HepG2 (cell line): Measurements from ENCODE around the gene TRMT5. TPM values are rescaled to one million over a fixed set of nuclear protein-coding genes. Genes with fewer than 3 reads are reported as not detected.

ENCODE experiments used
- ARID2 ChIP-seq: sonication (generic); formaldehyde crosslinking; IDR thresholded peaks from 2 replicates; pipeline ENCODE4 v1.8.1; 2022; ENCODE audit warnings: mild to moderate bottlenecking, missing genetic modification reagents, borderline replicate concordance
- ATF1 ChIP-seq: IDR thresholded peaks from 2 replicates; pipeline ENCODE4 v1.6.1; 2016; ENCODE audit warnings: mild to moderate bottlenecking, control low read depth
- CAMTA2 ChIP-seq: sonication (generic); formaldehyde crosslinking; IDR thresholded peaks from 2 replicates; pipeline ENCODE4 v1.4.0; 2020; ENCODE audit warnings: mild to moderate bottlenecking, missing genetic modification reagents, borderline replicate concordance
- HDAC6 ChIP-seq: fragments of 200-600 bp; sonication (generic); IDR thresholded peaks from 2 replicates; pipeline ENCODE4 v1.7.0; 2017; ENCODE audit warnings: mild to moderate bottlenecking, antibody characterized with exemption, low read length, low read depth
- NFKB2 ChIP-seq: sonication (generic); formaldehyde crosslinking; IDR thresholded peaks from 2 replicates; pipeline ENCODE4 v1.4.0; 2020; ENCODE audit warnings: missing genetic modification reagents, borderline replicate concordance
- PHF21A ChIP-seq: sonication (generic); formaldehyde crosslinking; IDR thresholded peaks from 2 replicates; pipeline ENCODE4 v1.5.0; 2020; ENCODE audit warnings: mild to moderate bottlenecking, missing genetic modification reagents
- SP1 ChIP-seq, 2 experiments: fragments of 450-650 bp in 1 of 2; sonication (generic) in 1 of 2; formaldehyde crosslinking in 1 of 2; IDR thresholded peaks; 2 replicates each; pipeline versions ENCODE4 v1.4.0 to v1.6.1; 2016 to 2020; ENCODE audit warnings: missing genetic modification reagents in 1 of 2
- ZNF292 ChIP-seq: sonication (generic); formaldehyde crosslinking; IDR thresholded peaks from 2 replicates; pipeline ENCODE4 v1.8.1; 2022; ENCODE audit warnings: mild to moderate bottlenecking, low read depth, missing genetic modification reagents, borderline replicate concordance
- ZNF567 ChIP-seq: sonication (generic); formaldehyde crosslinking; IDR thresholded peaks from 2 replicates; pipeline ENCODE4 v1.8.1; 2023; ENCODE audit warnings: mild to moderate bottlenecking, missing genetic modification reagents, borderline replicate concordance
- ZSCAN30 ChIP-seq: sonication (generic); formaldehyde crosslinking; IDR thresholded peaks from 2 replicates; pipeline ENCODE4 v1.5.0; 2020; ENCODE audit warnings: mild to moderate bottlenecking, missing genetic modification reagents
- polyA plus RNA-seq, 8 experiments: library from polyadenylated mRNA; depleted of rRNA in 3 of 8; stranded (reverse) in 7 of 8; unstranded in 1 of 8; fragments of >200 nt; fragmentation: Illumina TruSeq in 4 of 8; extraction: Trizol in 4 of 8; gene quantifications; 2 replicates each; pipeline versions ENCODE4 v1.2.1 to v1.2.3, GENCODE V29; 2011 to 2016; ENCODE audit warnings: low read depth in 4 of 8, missing spikeins in 1 of 8, mixed read lengths in 1 of 8; ENCODE audit not compliant: insufficient read depth in 1 of 8
- total RNA-seq, 5 experiments: library from RNA; depleted of rRNA; stranded (reverse); fragments of >200 nt; fragmentation: Illumina TruSeq; extraction: Trizol; gene quantifications; 2 replicates each; pipeline ENCODE4 v1.2.3, GENCODE V29; 2016; ENCODE audit warnings: low read depth in 1 of 5
- TF ChIP-seq, protein P1 (sequence below): sonication (generic); formaldehyde crosslinking; IDR thresholded peaks from 2 replicates; pipeline ENCODE4 v1.4.0; 2020; ENCODE audit warnings: missing genetic modification reagents; ENCODE audit errors: not compliant biosample characterization
- TF ChIP-seq, protein P2 (sequence below): sonication (generic); formaldehyde crosslinking; IDR thresholded peaks from 2 replicates; pipeline ENCODE4 v1.4.0; 2020; ENCODE audit warnings: missing genetic modification reagents
- TF ChIP-seq, protein P3 (sequence below): IDR thresholded peaks from 2 replicates; pipeline ENCODE4 v1.6.1; 2018; ENCODE audit warnings: missing genetic modification reagents, mild to moderate bottlenecking, missing compliant biosample characterization
- TF ChIP-seq, protein P4 (sequence below): sonication (generic); formaldehyde crosslinking; IDR thresholded peaks from 2 replicates; pipeline ENCODE4 v1.5.1; 2020; ENCODE audit warnings: mild to moderate bottlenecking, missing genetic modification reagents, borderline replicate concordance
- TF ChIP-seq, protein P5 (sequence below): IDR thresholded peaks from 2 replicates; pipeline ENCODE4 v1.6.1; 2016; ENCODE audit warnings: low read depth
- TF ChIP-seq, protein P6 (sequence below): IDR thresholded peaks from 2 replicates; pipeline ENCODE4 v1.6.1; 2016; ENCODE audit warnings: mild to moderate bottlenecking, missing biosample characterization, missing genetic modification reagents

TRMT5 gene
- total and polyA plus RNA-seq, 2 of the 13 experiments (the other 11 are each of a cell fraction or from before 2014, with no cell fraction given) = 3.6 to 16.0 TPM

GRCh38 chr14:60980811-60981632, at the start of gene TRMT5, which contains the start of gene SLC38A6 (continued):
- TF ChIP-seq, protein P1, sequence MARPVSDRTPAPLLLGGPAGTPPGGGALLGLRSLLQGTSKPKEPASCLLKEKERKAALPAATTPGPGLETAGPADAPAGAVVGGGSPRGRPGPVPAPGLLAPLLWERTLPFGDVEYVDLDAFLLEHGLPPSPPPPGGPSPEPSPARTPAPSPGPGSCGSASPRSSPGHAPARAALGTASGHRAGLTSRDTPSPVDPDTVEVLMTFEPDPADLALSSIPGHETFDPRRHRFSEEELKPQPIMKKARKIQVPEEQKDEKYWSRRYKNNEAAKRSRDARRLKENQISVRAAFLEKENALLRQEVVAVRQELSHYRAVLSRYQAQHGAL = no peak
- TF ChIP-seq ARID2 (CRISPR knock-in tag) = no peak
- TF ChIP-seq, protein P2, sequence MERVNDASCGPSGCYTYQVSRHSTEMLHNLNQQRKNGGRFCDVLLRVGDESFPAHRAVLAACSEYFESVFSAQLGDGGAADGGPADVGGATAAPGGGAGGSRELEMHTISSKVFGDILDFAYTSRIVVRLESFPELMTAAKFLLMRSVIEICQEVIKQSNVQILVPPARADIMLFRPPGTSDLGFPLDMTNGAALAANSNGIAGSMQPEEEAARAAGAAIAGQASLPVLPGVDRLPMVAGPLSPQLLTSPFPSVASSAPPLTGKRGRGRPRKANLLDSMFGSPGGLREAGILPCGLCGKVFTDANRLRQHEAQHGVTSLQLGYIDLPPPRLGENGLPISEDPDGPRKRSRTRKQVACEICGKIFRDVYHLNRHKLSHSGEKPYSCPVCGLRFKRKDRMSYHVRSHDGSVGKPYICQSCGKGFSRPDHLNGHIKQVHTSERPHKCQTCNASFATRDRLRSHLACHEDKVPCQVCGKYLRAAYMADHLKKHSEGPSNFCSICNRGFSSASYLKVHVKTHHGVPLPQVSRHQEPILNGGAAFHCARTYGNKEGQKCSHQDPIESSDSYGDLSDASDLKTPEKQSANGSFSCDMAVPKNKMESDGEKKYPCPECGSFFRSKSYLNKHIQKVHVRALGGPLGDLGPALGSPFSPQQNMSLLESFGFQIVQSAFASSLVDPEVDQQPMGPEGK = peak; percentile 26; the same call in 1 of the 2 replicates
- TF ChIP-seq, protein P3, sequence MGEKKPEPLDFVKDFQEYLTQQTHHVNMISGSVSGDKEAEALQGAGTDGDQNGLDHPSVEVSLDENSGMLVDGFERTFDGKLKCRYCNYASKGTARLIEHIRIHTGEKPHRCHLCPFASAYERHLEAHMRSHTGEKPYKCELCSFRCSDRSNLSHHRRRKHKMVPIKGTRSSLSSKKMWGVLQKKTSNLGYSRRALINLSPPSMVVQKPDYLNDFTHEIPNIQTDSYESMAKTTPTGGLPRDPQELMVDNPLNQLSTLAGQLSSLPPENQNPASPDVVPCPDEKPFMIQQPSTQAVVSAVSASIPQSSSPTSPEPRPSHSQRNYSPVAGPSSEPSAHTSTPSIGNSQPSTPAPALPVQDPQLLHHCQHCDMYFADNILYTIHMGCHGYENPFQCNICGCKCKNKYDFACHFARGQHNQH (CRISPR knock-in tag) = peak; percentile 80
- TF ChIP-seq HDAC6 = no peak
- TF ChIP-seq ZNF292 (CRISPR knock-in tag) = peak; percentile 89; the same call in 1 of the 2 replicates
- TF ChIP-seq, protein P4, sequence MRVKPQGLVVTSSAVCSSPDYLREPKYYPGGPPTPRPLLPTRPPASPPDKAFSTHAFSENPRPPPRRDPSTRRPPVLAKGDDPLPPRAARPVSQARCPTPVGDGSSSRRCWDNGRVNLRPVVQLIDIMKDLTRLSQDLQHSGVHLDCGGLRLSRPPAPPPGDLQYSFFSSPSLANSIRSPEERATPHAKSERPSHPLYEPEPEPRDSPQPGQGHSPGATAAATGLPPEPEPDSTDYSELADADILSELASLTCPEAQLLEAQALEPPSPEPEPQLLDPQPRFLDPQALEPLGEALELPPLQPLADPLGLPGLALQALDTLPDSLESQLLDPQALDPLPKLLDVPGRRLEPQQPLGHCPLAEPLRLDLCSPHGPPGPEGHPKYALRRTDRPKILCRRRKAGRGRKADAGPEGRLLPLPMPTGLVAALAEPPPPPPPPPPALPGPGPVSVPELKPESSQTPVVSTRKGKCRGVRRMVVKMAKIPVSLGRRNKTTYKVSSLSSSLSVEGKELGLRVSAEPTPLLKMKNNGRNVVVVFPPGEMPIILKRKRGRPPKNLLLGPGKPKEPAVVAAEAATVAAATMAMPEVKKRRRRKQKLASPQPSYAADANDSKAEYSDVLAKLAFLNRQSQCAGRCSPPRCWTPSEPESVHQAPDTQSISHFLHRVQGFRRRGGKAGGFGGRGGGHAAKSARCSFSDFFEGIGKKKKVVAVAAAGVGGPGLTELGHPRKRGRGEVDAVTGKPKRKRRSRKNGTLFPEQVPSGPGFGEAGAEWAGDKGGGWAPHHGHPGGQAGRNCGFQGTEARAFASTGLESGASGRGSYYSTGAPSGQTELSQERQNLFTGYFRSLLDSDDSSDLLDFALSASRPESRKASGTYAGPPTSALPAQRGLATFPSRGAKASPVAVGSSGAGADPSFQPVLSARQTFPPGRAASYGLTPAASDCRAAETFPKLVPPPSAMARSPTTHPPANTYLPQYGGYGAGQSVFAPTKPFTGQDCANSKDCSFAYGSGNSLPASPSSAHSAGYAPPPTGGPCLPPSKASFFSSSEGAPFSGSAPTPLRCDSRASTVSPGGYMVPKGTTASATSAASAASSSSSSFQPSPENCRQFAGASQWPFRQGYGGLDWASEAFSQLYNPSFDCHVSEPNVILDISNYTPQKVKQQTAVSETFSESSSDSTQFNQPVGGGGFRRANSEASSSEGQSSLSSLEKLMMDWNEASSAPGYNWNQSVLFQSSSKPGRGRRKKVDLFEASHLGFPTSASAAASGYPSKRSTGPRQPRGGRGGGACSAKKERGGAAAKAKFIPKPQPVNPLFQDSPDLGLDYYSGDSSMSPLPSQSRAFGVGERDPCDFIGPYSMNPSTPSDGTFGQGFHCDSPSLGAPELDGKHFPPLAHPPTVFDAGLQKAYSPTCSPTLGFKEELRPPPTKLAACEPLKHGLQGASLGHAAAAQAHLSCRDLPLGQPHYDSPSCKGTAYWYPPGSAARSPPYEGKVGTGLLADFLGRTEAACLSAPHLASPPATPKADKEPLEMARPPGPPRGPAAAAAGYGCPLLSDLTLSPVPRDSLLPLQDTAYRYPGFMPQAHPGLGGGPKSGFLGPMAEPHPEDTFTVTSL = no peak
- TF ChIP-seq PHF21A (CRISPR knock-in tag) = peak; percentile 45; the same call in 1 of the 2 replicates
- TF ChIP-seq, protein P5, sequence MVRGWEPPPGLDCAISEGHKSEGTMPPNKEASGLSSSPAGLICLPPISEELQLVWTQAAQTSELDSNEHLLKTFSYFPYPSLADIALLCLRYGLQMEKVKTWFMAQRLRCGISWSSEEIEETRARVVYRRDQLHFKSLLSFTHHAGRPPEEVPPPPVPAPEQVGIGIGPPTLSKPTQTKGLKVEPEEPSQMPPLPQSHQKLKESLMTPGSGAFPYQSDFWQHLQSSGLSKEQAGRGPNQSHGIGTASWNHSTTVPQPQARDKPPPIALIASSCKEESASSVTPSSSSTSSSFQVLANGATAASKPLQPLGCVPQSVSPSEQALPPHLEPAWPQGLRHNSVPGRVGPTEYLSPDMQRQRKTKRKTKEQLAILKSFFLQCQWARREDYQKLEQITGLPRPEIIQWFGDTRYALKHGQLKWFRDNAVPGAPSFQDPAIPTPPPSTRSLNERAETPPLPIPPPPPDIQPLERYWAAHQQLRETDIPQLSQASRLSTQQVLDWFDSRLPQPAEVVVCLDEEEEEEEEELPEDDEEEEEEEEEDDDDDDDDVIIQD (CRISPR knock-in tag) = peak; percentile 69
- peak; percentile 99 for TF ChIP-seq ATF1 (CRISPR knock-in tag)
- no peak for TF ChIP-seq CAMTA2 (CRISPR knock-in tag)
- TF ChIP-seq NFKB2 (CRISPR knock-in tag) = peak; percentile 36; the same call in 1 of the 2 replicates
- no peak for TF ChIP-seq SP1 (IDR thresholded peaks at IDR 0.05)
- TF ChIP-seq SP1 (CRISPR knock-in tag; IDR thresholded peaks at IDR 0.05) = peak; percentile 91
- TF ChIP-seq ZNF567 (CRISPR knock-in tag) = no peak; the same call in 1 of the 2 replicates
- TF ChIP-seq, protein P6, sequence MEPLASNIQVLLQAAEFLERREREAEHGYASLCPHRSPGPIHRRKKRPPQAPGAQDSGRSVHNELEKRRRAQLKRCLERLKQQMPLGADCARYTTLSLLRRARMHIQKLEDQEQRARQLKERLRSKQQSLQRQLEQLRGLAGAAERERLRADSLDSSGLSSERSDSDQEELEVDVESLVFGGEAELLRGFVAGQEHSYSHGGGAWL (CRISPR knock-in tag) = peak; percentile 79
- no peak for TF ChIP-seq ZSCAN30 (CRISPR knock-in tag)
